Muscle of arm (tissue), 12 donors: ENCODE data around the gene IL7R. TPM values are rescaled to one million over a fixed set of nuclear protein-coding genes. Genes with fewer than 3 reads are reported as not detected.
"Not testable (repeated sequence)": the region's sequence is repeated elsewhere in the genome, so short reads cannot be mapped to it uniquely, and the experiment has no call there.

Experiments
- DNase-seq: peaks from one replicate; pipeline ENCODE4 v3.0.0-alpha.2; 2013
- polyA plus RNA-seq, 12 donors: library from polyadenylated mRNA; unstranded; fragments of 120-200 nt; gene quantifications; one replicate each; pipeline ENCODE4 v1.2.1, GENCODE V29; 2013; ENCODE audit not compliant: insufficient read length in 12 of 12

Gene IL7R
- polyA plus RNA-seq, 12 donors = 1.7 to 7.4 (median 2.8) TPM; not detected in 1

DNA sequence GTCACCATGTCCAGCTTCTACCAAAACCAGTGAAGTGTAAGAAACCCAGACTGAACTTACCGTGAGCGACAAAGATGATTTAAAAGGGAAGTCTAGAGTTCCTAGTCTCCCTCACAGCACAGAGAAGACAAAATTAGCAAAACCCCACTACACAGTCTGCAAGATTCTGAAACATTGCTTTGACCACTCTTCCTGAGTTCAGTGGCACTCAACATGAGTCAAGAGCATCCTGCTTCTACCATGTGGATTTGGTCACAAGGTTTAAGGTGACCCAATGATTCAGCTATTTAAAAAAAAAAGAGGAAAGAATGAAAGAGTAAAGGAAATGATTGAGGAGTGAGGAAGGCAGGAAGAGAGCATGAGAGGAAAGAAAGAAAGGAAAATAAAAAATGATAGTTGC lies 19.8 kb downstream of the IL7R start:
- no peak for DNase-seq

DNA sequence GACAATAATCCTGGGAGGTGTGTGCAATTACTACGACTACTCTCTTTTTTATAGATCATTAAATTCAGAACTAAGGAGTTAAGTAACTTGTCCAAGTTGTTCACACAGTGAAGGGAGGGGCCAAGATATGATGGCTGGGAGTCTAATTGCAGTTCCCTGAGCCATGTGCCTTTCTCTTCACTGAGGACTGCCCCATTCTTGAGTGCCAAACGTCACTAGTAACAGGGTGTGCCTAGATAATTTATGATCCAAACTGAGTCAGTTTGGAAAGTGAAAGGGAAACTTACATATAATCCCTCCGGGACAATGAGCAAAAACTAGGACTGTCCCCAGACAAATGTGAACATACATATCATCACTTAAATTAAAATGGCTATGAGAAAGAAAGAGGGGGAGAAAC lies 20.2 kb downstream of the IL7R start:
- DNase-seq = no peak

DNA sequence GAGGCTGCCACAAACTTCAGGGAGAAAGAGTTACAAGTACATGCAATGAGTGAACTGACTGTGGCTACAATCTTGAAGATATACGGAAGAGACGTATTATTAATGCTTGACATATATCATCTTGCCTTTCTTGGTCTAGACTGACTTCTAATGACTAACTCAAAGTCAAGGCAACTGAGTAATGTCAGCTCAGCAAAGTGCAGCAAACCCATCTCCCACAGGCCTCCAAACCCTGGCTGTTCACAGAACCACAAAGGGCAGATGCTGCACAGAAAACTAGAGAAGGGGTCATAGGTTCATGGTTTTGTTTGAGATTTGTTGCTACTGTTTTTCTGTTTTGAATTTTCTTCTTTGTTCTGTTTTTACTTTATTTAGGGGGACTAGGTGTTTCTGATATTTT lies 21.0 kb downstream of the IL7R start:
- no peak for DNase-seq

DNA sequence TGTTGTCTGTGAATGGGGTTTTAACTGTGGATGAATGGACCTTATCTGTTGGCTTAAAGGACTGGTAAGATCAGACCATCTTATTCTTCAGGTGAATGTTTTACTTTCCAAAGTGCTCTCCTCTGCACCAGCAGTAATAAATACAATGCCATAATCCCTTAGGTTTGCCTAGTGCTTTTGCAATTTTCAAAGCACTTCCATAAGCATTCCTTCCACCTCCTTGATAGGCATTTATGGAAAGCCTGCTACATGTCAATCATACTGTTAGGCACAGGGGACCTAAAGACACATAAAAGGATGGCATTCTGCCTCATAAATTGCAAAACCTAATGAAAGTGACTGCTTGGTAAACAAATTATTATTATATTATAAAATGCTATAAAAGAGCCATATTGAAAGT lies 21.4 kb downstream of the IL7R start:
- DNase-seq = no peak

DNA sequence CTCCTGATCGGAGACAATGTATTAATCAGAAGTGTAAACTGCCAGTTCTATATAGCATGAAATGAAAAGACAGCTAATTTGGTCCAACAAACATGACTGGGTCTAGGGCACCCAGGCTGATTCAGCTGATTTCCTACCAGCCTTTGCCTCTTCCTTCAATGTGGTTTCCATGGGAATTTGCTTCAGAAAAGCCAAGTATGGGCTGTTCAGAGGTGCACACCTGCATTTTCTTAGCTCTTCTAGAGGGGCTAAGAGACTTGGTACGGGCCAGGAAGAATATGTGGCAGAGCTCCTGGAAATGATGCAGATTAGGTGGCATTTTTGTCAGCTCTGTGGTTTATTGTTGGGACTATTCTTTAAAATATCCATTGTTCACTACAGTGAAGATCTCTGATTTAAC lies 22.4 kb downstream of the IL7R start:
- DNase-seq = no peak

DNA sequence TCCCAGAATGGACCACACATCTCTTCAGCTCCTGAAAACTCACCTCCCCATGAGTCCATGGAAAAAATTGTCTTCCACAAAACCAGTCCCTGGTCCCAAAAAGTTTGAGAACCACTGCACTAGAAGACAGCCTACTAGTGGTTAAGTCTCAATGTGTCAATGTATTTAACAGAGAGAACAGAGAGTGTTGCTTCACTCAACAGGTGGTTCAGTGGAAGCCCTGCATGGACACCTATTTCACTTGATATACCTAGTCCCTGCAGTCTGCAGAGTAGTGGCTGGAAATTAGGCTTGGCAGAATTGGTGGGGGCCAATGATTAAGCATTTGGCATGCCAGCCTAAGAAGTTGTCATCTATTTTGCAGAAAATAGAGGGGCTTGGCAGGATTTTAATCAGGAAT lies 23.0 kb downstream of the IL7R start:
- DNase-seq = no peak

DNA sequence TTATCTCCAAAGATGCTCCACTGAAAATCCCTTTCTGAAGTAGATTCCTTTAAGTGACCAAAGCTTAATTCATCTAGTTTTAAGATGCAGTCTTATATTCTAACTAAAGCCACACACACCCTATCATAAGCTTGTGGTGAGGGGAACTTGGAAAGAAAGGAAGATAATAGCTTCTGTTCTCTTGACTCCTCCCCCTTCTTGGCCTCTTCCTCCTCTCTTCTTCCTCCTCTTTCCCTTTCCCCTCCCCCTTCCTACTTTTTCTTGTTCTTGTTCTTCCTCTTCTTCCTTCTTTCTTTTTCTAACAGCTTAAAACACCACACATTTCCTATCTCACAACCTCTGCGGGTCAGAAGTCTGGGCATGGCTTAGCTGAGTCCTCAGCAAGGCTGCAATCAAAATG lies 23.5 kb downstream of the IL7R start:
- no peak for DNase-seq

DNA sequence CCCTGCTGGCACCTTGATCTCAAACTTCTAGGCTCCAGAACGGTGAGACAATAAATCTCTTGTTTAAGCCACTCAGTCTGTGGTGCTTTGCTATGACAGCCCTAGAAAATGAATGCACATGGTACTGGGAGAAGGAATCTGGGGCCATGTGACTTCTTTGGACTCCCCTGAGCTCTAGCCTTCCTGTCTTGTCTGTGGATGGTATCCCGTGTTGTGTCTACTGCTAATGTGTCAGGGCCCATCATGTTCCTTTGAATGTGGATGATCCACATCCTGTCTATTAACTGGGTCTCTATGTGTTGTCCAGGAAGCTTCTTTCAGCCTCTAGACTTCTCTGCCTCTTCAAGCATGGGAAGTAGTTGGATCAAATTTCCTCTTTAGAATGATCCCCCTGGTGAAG lies 25.1 kb downstream of the IL7R start:
- no peak for DNase-seq

DNA sequence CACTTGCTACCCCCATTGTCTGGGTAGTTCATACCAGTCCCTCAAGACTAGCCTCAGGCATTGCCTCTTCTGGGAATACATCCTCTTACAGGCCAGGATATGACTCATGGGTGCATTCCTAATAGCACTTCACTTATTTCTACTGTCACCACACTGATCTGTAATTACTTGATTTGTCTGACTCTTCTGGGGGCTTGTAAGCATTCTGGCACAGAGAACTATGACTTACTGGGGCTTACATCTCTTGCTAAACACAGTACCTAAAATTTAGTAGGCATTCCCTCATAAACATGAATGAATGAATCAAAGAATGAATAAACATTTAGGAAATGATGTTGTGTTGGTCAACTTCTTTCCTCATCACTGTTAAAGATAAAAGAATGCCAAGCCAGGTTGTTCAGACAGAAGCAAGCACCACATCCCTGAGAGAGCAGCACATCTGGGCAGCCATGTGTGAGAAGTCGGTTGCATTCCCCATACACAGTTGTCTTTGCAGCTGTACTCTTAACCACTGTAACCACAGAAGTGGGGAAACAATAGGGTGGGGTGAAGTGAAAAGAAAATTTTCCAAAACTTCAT lies 27.6 kb downstream of the IL7R start:
- DNase-seq = no peak

DNA sequence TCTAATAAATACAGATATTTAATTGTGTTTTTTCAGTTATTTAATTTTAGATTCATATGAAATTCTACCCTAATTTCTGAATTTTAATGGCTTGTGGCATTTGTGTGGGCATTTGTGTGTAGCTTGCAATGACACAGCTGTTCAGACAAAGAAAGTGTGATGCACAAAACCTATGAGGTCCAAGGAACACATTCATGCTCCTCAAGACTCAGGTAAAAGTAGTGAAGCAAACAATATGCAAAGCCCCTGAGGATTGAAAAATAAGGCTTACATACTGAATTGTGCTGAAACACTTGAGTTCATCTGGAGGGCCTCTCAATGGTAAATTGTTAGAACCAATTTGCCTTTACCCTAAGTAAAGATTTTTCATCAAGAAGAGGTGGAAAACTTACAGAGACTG lies 28.1 kb downstream of the IL7R start:
- DNase-seq = no peak

DNA sequence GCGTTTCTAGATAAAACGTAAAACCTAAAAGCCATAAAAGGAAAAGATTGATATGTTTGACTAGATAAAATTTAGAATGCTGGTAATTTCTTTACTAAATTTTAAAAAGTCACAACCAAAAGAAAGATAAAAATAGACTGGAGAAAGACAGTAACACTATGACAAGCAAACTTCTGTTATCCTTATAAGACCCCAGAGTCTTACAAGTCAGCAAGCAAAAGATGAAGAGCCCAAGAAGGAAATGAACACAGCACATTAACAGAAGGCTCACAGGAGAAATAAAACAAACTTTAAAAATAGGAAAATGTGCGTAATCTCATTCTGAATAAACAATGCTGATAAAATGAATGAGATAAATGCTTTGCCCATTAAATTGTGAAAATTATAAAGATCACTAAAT lies 29.7 kb downstream of the IL7R start:
- DNase-seq = no peak

DNA sequence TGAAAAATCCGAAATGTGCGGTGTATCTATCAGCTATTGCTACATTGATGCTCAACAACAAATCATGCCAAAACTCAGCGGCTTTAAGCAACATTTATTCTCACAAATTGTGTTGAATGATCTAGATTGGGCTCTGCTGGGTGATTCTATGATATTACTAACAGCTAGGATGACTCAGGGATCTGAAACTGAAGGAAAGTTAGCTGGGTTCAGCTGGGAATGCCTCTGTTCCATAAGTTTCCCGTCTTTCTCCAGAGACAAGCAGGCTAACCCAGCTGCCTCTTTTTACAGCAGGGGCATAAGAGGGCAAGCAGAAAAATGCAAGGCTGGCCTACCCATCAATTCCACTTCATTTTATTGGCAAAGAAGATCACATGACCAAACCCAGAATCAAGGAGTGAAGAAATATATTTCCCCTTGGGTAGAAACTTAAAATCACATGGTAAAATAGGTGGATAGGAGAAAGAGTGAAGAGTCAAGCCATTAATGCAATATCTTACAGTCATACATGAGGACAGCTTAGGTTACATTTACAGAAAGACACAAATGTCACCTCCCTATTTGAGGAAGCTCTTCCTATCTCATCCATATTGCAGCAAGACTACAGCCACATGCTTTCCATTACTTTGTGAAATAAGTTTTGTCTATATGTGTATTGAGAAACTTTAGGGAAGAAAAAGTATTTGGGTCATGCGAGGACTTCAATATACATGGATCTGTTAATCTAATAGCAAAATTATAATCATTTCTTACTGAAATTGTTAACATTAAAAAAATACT lies 30.8 kb downstream of the IL7R start:
- DNase-seq = no peak

DNA sequence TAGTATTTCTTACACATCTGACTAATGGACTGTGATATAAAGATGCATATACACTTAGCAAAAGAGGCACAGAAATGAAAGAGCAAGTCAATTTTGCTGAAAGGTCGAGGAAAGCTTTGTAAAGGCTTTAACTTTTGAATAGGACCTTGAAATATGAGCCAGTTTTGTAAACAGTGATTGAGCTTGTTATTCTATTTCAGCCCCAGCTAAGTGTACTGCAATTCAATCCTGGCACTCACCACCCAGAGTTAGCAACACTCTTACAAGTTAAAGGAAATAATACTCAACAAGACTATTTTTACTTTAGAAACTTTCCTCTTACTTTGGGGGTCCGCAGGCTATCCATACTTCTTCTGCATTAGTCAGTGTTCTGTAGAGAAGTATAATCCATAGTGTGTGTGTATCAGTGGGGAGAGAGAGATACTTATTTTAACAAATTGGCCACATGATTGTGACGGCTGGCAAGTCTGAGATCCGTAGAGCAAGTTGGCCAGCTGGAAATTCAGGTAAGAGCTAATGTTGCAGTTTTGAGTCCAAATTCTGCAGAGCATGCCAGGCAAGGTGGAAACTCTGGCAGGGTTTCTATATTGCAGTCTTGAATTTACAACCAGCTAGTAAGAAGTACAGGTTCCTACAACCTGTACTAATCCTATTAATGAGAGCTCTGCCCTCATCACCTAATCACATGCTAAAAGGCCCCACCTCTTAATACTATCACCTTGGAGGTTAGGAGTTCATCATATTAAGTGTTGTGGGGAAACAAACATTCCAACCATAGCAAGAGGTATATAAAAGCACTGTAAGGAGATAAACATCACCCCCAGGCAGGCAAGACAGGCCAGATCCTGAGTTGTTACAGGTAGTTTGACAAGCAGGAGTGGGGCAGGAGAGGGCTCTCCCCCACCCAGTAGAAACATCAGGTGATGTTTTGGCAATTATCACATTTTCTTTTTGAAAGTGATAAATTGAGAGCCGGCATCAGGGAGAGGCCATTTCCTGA lies 33.6 kb downstream of the IL7R start:
- DNase-seq = no peak

DNA sequence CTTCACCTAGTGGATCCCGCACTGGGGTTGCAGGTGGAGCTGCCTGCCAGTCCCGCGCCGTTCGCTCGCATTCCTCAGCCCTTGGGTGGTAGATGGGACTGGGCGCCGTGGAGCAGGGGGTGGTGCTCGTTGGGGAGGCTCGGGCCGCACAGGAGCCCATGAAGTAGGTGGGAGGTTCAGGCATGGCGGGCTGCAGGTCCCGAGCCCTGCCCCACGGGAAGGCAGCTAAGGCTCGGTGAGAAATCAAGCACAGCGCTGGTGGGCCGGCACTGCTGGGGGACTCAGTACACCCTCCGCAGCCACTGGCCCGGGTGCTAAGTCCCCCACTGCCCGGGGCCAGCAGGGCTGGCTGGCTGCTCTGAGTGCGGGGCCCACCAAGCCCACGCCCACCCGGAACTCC lies 36.1 kb downstream of the IL7R start:
- not testable (repeated sequence) for DNase-seq

DNA sequence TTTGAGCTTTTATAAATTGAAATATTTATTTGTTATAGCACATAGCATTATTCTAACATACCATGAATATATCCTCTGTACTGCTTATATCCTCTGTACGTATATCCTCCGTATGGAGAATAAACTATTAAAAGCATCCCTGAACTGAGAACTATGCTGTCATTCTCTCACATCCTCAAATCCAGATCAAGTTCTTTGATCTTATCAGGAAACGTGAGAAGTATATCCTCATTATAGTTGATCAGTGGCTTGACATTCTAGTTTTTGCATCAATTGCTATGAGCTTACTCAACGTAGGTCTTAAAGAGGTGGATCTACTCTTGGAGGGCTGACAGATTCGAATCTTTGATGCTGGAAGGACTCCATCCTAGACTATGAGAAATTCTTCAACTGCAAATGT lies 37.4 kb downstream of the IL7R start:
- DNase-seq = no peak

DNA sequence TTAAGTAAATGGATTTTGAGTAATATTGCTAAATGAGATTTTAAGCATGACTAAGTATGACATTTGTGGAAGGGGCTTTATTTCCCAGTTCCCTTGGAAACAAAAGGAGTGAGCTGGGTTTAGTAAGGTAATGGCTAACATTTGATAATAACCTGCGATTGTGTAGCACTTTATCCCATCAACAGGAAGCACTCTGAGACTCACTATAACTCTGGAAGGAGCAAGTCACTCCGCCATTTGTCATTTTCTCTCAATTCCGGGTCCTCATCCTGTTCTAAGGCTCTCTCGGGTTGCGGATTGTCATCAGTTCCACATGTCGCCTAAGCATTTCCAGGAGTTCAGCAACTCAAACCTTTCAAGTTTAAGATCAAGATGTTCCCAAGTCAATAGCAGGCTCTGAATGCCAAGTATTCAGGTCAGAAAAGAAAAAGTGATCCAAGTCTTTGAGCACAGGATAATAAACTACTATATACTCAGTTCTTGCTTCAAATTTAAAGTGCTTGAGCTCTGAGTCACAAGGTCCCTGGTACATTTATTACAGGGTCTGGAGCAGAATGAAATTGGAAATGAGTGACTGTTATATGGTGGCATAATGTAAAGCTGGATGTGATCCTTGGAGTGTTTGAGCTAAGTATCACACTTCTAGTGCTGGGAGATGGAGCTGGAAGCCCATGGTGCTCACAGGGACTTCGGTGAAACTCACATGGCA lies 42.4 kb downstream of the IL7R start:
- no peak for DNase-seq

DNA sequence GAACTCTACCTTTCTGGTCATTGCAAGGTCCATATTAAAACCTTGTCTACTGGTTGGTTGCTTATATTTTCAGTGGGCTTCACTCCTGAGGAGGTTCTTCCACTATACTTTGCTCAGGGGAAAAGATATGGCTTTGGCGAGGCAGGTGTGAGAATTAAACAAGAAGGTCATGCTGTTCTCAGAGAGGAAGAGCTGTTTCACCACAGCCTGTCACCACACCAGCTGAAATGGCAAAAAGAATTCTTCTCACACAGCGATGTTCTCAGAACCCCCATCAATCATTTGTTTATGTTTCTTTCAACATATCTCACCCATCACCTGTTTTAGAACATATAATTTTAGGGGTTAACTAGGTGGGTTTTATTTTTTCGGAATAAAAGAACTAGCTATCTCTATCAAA lies 43.1 kb downstream of the IL7R start:
- DNase-seq = no peak

DNA sequence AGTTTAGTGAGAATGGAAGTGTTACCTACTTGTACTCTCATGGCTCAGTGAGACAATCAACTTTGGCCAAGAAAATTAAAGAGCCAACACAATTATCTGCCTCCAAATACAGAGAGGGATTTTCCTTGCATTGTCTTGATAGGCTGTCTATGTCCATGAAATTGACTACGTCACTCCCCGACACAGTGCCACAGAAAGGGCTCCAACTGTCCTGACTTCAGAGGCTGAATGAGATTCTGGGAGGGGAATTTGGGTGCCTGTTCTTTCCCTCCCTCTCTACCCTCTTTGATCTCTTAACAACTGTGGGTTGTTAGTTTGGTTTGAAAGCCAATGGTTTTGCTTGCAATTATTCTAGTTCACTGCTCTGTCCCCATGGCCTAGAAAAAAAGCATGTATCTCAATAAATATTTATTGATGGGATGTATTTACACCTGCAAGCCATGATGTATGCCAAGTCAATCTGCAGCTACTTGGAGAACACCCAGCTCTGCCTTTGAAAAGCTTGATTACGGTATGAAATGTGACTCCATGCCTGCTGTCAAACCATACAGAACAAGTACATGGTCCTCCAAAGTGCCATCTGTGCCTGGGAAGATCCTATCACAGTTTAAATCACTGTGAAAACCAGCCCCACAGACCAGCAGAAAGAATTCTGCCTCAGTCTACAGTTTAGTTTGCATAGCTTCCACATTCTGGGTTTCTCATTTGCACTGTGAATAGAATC lies 44.4 kb downstream of the IL7R start:
- DNase-seq = no peak

DNA sequence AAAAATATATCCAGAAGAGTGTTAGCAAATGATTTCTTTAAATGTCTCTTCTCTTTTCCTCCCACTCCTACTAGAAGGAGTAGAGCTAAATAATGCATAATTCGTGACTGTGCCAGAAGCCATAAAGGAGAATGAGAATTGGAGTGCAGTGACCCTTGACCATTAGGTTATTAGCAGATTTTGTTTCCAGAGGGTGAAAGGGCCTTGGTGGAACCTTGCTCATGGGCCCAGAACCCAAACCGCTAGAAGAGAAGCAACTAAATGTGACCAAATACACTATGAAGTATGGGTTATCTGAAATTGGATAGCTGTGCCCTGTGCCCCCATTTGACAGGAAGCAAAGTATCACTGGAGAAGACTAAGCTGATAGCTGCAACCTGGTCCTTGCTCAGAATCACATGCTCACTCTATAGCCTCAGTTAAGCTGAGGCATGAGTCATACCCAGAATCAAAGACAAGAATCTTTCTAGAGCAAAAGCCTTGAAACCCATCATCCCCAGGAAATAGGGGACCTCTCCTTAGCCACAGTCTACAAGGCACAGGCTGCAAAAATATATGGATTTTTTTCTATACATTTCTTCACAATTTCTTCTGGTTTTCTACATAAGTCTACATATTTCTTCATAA lies 45.5 kb downstream of the IL7R start:
- no peak for DNase-seq

DNA sequence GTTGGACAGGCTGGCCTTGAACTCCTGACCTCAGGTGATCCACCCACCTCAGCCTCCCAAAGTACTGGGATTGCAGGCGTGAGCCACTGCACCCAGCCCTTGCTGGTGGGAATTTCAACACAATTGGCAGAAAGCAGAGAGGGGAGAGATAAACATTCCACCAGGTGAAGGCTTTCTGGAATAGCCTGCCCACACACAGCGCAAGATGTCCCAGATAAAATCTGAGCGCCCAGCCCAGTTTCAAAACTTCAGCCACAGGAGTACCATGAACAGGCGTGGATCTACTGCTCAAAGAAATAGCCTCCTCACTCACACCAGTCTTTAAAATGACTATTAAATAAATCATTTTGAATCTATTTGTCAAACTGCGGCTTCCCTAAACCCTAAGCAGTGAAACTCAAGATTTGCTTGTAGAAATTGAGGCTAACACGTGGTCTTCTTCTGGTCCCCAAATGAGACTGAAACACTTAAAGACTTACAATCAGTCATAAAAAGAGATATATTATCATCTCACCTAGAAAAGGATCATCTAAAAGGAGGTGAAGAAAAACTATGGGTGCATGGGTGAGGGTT lies 47.0 kb downstream of the IL7R start:
- no peak for DNase-seq
